GM13977 (cell line): Measurements from ENCODE around the gene POMGNT2.

Source experiments
- DNase-seq: peaks from one replicate; pipeline ENCODE4 v3.0.0; 2012; ENCODE audit warnings: low spot score
- in situ Hi-C: fragments of 300-500 bp; cut with MboI; formaldehyde crosslinking; loops from one replicate; pipeline ENCODE4 v1.12.0; 2022; ENCODE audit warnings: low sequenced_read_pairs, low pct_unique_long_range_greater_than_20kb, mixed read lengths, inconsistent platforms; ENCODE audit not compliant: unreplicated experiment
- TF ChIP-seq, protein P1 (sequence below): IDR thresholded peaks from 2 replicates; pipeline ENCODE4 v1.5.1; 2012; ENCODE audit warnings: mild to moderate bottlenecking, control low read depth; ENCODE audit not compliant: insufficient read depth; ENCODE audit errors: extremely low read depth, missing control alignments

Gene POMGNT2

DNA sequence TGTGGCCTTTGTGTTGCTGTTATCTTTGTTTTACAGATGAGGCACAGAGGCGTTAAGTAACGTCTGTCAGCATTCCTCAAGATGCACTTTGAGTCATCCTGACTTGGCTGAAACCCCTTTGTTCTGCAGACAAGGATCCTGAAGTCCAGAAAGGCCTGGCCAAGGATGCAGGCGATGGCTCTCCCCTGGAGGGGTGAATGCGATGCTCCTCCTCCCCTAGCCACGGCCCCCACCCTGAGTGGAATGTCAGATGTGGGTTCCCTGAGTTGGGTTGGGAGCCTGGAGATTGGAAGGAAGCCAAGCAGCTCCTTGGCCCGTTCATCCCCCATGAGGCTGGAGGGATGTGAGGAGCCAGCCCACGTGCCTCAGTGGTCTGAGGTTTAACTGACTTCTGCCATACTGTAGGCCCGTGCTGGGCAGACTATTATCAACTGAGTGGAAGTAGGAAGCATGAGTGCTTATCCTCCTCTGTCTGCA lies 43.3 kb downstream of the POMGNT2 start:
- TF ChIP-seq, protein P1, sequence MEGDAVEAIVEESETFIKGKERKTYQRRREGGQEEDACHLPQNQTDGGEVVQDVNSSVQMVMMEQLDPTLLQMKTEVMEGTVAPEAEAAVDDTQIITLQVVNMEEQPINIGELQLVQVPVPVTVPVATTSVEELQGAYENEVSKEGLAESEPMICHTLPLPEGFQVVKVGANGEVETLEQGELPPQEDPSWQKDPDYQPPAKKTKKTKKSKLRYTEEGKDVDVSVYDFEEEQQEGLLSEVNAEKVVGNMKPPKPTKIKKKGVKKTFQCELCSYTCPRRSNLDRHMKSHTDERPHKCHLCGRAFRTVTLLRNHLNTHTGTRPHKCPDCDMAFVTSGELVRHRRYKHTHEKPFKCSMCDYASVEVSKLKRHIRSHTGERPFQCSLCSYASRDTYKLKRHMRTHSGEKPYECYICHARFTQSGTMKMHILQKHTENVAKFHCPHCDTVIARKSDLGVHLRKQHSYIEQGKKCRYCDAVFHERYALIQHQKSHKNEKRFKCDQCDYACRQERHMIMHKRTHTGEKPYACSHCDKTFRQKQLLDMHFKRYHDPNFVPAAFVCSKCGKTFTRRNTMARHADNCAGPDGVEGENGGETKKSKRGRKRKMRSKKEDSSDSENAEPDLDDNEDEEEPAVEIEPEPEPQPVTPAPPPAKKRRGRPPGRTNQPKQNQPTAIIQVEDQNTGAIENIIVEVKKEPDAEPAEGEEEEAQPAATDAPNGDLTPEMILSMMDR: no peak
- DNase-seq: no peak
- in situ Hi-C loops: no loop called here

DNA sequence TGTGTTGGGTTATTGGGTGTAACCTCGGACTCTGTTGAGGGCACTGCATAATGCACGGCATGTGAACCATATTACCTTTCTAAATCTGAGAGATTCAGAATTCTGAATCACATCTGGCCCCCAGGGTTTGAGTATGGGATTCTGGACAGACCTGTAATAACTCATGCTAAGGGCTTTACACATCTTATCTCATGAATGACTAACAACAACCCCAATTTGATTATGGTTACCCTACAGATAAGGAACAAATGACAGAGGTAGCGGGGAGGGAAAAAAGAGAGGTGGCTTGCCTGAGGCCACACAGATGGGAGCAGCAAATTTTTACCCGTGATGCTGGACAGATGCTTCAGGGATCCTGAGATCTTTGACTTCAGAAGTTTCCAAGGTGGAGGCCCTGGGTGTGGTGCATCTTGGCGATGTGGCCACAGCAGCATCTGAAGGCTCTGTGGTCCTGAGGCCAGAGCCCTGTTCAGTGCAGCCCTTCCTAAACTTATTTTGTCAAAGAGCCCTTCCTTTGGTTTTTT lies 43.8 kb downstream of the POMGNT2 start:
- in situ Hi-C loops: no loop called here
- TF ChIP-seq, protein P1: no peak
- no peak for DNase-seq

DNA sequence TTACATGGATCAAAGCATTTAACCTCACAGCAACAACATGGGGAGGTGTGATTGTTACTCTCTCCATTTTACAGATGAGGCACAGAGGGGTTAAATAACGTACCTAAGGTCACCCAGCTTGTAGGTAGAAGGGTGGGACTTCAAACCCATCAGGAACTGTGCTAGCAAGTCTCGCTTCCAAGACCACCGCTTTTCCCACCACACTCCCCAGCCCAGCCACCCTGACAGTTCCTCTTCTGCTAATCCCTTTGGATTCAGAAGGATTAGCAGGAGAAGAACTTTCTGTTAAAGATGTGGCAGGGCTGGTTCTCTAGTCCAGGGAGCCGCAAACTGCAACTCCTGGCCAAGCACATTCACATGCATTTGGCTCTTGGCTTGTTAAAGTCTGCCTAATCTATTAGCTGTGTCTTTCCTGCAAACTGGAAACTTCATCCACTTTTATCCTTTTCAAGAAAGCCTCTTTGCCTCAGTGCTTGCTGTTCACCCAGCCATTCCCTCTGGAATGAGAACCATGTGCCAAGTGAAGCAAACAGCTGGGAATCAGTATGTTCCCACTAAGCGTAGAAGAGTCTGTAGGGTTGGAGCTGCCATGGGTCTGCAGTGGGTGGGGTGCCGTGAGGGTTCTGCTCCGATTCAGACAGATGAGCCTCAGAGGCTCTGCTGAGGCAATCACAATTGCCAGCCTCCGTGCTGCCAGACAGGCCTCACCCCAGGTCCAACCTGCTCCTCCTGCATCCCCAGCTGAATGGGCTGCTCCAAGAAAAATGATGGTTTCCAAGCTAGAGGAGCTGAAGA lies 44.6 kb downstream of the POMGNT2 start:
- in situ Hi-C loops: no loop called here
- TF ChIP-seq, protein P1: no peak
- DNase-seq: no peak

DNA sequence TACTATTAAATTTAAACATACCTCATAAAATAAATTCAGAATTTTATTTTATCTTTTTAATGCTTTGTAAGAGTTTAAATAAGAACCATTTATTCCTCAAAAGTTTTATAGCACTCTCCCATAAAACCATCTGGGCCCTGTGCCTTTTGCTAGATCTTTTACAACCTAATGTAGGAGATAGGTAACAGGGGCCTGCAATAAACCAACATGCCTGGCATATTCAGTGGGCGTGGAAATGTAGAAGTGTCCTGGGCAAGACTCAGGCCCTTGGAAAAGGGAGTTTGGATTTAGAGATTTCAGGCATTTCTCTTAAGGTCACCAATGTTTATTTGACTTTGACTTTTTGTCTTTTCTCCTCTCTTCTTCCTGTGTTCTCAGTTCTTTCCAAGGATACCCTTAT lies 46.4 kb downstream of the POMGNT2 start:
- no peak for DNase-seq
- TF ChIP-seq, protein P1: no peak
- in situ Hi-C loops: no loop called here

DNA sequence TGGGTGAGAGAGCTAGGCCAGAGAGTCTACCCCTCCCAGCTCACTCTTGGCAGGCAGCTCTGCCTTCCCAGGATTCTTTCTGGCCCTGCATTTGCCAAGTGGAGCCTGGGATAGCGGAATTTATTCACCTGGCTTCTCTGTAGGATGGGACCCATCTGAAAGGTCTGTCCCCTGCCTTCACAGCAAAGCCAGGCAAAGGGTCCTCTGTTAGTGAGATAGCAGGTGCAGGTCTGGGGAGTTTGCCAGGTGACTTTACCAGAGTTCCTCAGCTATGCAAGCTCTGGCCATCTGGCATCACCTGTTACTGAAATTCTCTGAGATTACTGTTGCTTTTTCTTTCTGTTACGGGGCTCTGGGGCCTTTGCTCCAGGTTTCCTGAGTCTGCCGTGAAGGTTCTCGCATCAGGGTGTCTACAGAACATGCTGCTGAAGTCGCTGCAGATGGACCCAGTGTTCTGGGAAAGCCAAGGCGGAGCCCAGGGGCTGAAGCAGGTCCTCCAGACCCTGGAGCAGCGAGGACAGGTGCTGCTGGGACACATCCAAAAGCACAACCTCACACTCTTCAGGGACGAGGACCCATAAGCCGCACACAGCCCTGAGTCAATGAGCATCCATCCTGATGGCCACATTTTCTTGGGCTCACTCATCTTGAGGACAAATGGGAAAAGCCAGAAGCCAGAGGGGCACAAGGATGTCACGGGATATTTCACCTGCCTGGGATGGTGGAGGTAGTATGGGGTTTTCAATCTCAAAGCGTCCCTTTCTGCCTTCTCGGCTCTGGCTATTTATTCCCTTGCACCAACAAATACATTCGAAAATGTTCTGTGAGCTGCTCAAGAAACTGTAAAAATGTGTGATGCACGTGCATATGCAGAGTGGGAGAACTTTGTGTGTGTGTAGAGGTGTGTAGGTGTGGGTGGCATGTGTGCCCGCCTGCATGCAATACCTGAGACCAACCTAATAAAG lies 49.8 kb downstream of the POMGNT2 start:
- in situ Hi-C loops: no loop called here
- TF ChIP-seq, protein P1: no peak
- DNase-seq: no peak

DNA sequence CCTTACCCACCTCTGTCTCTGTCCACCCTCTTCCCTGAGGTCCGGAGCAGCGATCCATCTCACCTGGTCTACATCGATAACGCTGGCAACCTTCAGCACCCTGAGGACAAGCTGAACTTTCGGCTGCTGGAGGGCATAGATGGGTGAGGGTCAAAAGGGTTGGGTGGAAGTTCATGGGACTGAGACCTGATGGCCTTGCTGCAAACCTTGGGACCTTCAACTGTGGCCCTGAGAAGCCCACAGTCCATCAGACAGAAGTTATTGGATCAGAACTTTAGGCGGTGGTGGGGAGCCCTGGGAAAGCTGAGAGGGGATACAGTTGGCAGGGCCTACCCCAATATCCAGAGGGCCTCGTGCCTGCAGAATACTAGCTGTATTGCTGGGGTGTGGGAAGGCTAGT lies 50.5 kb downstream of the POMGNT2 start:
- in situ Hi-C loops: no loop called here
- TF ChIP-seq, protein P1: no peak
- DNase-seq: no peak
